MM.1S (cell line): ENCODE results near the gene KCNQ2.

Source experiments
- DNase-seq: peaks from one replicate; pipeline ENCODE4 v3.0.0-alpha.2; 2015
- H2AFZ ChIP-seq: fragments of 300-600 bp; sonication (generic); 2 replicates; pipeline ENCODE4 v1.6.0; 2016; ENCODE audit warnings: antibody characterized with exemption, low read length
- H3F3A ChIP-seq: fragments of 300-600 bp; sonication (generic); 2 replicates; pipeline ENCODE4 v1.6.1; 2016; ENCODE audit warnings: mild to moderate bottlenecking, antibody characterized with exemption, low read length, moderate library complexity, mixed read lengths; ENCODE audit not compliant: insufficient read depth
- H3K27ac ChIP-seq: fragments of 300-600 bp; sonication (generic); 2 replicates; pipeline ENCODE4 v1.5.1; 2016; ENCODE audit warnings: mild to moderate bottlenecking, low read length
- H3K27me3 ChIP-seq: fragments of 300-600 bp; sonication (generic); replicated peaks from 2 replicates; pipeline ENCODE4 v1.6.0; 2016; ENCODE audit warnings: low read length; ENCODE audit not compliant: insufficient read depth
- H3K36me3 ChIP-seq: fragments of 300-600 bp; sonication (generic); replicated peaks from 2 replicates; pipeline ENCODE4 v1.6.1; 2016; ENCODE audit warnings: mild to moderate bottlenecking, low read length, mixed read lengths; ENCODE audit not compliant: insufficient read depth
- H3K4me1 ChIP-seq: fragments of 300-600 bp; sonication (generic); 2 replicates; pipeline ENCODE4 v1.6.1; 2016; ENCODE audit warnings: low read length, mixed read lengths
- H3K4me2 ChIP-seq: fragments of 300-600 bp; sonication (generic); 2 replicates; pipeline ENCODE4 v1.6.0; 2016; ENCODE audit warnings: low read depth, low read length
- H3K4me3 ChIP-seq: fragments of 300-600 bp; sonication (generic); 2 replicates; pipeline ENCODE4 v1.5.1; 2016; ENCODE audit warnings: low read length, mixed read lengths
- H3K79me2 ChIP-seq: fragments of 300-600 bp; sonication (generic); 2 replicates; pipeline ENCODE4 v1.6.1; 2016; ENCODE audit warnings: mixed run types, low read length, mixed read lengths
- H3K9ac ChIP-seq: fragments of 300-600 bp; sonication (generic); 2 replicates; pipeline ENCODE4 v1.6.1; 2016; ENCODE audit warnings: low read length, mixed read lengths
- H3K9me2 ChIP-seq: fragments of 300-600 bp; sonication (generic); replicated peaks from 2 replicates; pipeline ENCODE4 v1.6.1; 2016; ENCODE audit warnings: mild to moderate bottlenecking, low read length, mixed read lengths; ENCODE audit not compliant: insufficient read depth
- H3K9me3 ChIP-seq: fragments of 300-600 bp; sonication (generic); replicated peaks from 2 replicates; pipeline ENCODE4 v1.6.1; 2016; ENCODE audit warnings: mild to moderate bottlenecking, low read length, mixed read lengths; ENCODE audit not compliant: insufficient read depth
- H4K20me1 ChIP-seq: fragments of 300-600 bp; sonication (generic); 2 replicates; pipeline ENCODE4 v1.6.1; 2016; ENCODE audit warnings: mild to moderate bottlenecking, low read length, moderate library complexity, mixed read lengths; ENCODE audit not compliant: insufficient read depth
- EZH2 ChIP-seq: fragments of 300-600 bp; sonication (generic); optimal IDR thresholded peaks from 2 replicates; pipeline ENCODE3; 2017; ENCODE audit warnings: low read depth, mild to moderate bottlenecking, antibody characterized with exemption, low read length, mixed read lengths
- EZH2phosphoT487 ChIP-seq: fragments of 300-600 bp; sonication (generic); IDR thresholded peaks from 2 replicates; pipeline ENCODE4 v1.6.1; 2018; ENCODE audit warnings: antibody characterized with exemption, low read length
- TF ChIP-seq, protein P1 (sequence below): fragments of 300-600 bp; sonication (generic); IDR thresholded peaks from 2 replicates; pipeline ENCODE4 v1.5.1; 2016; ENCODE audit warnings: antibody characterized with exemption, low read length, mixed read lengths

Gene KCNQ2

DNA sequence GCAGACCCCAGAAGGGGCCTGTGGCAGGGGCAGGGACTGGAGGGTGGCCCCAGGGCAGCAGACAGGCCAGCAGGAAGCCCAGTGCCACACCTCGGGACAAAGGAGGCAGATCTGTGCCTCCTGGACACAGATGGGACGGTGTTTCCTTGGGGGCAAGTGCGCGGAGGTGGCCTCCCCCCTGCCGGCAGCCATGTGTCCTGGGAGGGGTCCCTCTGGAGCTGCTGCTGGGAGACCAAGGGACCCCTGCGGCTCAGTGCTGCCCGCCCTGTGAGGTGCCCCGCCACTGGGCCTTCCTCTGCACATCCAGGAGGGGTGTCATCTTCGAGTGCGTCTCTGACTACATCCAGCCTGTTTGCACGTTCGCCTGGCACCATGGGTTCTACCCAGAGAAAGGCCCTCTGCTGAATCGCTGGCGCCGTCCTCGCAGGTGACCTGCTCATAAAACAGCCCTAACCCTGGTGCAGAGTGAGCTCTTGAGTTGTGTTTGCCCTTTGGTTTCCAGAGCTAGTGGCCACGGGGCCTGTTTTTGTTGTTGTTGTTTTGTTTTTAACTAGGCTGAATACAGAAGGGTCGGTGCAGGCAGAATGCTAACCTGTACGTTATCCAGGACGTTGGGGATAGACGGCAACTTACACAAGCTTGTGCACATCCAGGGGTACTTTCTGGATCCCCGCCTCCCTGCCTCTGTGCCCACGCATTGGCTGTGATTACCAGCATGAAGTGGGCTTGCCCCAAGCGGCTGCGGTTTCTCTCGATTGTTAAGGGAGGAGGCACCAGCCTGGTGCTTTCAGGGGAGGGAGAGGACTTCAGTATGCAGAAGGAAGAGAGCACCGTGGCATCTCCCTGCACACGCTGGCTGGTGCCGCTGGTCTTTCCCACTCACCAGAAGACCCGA is 1.3 kb upstream of the KCNQ2 start:
- no peak overlapping the region for H3K4me3 ChIP-seq
- no peak overlapping the region for H3K9ac ChIP-seq
- no peak for DNase-seq
- no peaks in the 10 kb centered on the region for H3K9me2 ChIP-seq
- no peaks in the 10 kb centered on the region for H3K36me3 ChIP-seq
- H3K79me2 ChIP-seq, result no peaks in the 10 kb centered on the region
- H4K20me1 ChIP-seq, result no peaks in the 10 kb centered on the region
- no peaks in the 10 kb centered on the region for H3F3A ChIP-seq
- TF ChIP-seq, protein P1, sequence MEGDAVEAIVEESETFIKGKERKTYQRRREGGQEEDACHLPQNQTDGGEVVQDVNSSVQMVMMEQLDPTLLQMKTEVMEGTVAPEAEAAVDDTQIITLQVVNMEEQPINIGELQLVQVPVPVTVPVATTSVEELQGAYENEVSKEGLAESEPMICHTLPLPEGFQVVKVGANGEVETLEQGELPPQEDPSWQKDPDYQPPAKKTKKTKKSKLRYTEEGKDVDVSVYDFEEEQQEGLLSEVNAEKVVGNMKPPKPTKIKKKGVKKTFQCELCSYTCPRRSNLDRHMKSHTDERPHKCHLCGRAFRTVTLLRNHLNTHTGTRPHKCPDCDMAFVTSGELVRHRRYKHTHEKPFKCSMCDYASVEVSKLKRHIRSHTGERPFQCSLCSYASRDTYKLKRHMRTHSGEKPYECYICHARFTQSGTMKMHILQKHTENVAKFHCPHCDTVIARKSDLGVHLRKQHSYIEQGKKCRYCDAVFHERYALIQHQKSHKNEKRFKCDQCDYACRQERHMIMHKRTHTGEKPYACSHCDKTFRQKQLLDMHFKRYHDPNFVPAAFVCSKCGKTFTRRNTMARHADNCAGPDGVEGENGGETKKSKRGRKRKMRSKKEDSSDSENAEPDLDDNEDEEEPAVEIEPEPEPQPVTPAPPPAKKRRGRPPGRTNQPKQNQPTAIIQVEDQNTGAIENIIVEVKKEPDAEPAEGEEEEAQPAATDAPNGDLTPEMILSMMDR, result no peak
- TF ChIP-seq EZH2 (no peak), EZH2phosphoT487 (no peak)
- H3K9me3 ChIP-seq, result no peaks in the 10 kb centered on the region
- H3K27me3 ChIP-seq, result peaks cover 91% of the 10 kb centered on the region
- H3K4me1 ChIP-seq, result no peaks in the 10 kb centered on the region
- H2AFZ ChIP-seq, result no peak overlapping the region
- no peak overlapping the region for H3K27ac ChIP-seq
- no peak overlapping the region for H3K4me2 ChIP-seq

DNA sequence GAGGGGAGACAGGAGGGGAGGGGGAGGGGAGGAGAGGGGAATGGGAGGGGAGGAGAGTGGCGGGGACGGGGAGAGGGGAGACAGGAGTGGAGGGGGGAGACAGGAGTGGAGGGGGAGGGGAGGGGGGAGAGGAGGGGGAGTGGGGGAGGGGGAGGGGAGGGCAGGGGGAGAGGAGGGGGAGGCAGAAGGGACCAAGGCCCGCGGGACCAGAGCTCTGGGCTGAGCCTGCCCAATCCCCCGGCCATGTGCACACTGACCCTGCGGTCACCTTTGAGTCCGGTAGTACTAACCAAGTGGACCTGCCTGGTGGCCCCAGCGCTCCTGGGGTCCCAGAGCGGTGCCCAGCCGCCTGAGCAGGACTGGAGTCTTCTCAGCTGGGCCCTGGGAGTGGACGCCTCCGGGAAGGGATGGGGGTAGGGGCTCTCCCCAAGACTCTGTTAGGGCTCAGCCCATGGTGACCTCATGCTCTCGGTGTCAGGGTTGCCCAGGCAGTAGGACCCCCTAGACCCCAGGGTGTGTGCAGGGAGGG is 471 bp upstream of the KCNQ2 start:
- Histone ChIP-seq H3K4me1 (no peaks in the 10 kb centered on the region), H3K27ac (no peak overlapping the region), H3K79me2 (no peaks in the 10 kb centered on the region), H3K4me2 (no peak overlapping the region), H4K20me1 (no peaks in the 10 kb centered on the region), H3K36me3 (no peaks in the 10 kb centered on the region), H3K9me2 (no peaks in the 10 kb centered on the region), H3K9ac (no peak overlapping the region), H3K27me3 (peaks cover 91% of the 10 kb centered on the region), H2AFZ (no peak overlapping the region), H3F3A (no peaks in the 10 kb centered on the region), H3K4me3 (no peak overlapping the region), H3K9me3 (no peaks in the 10 kb centered on the region)
- no peak for DNase-seq
- TF ChIP-seq EZH2, result no peak
- TF ChIP-seq EZH2phosphoT487, result no peak
- TF ChIP-seq, protein P1, result no peak

DNA sequence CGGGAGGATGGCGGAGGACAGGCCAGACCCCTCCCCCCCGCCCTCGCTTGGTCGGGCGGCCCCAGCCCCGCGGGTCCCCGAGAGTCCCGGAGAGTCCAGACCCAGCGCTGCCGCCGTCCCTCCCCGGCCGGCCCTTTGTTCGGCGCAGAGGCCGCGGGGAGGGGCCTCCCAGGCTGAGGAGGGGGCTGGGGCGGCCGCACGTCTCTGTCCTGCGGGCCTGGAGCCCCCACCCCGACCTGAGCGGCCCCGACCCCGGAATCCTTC is 806 bp downstream of the KCNQ2 start:
- no peaks in the 10 kb centered on the region for H3K9me3 ChIP-seq

More for the DNA sequence above, 806 bp downstream of the KCNQ2 start:
- peaks cover 91% of the 10 kb centered on the region for H3K27me3 ChIP-seq
- H2AFZ ChIP-seq, result no peak overlapping the region
- H3K4me2 ChIP-seq, result no peak overlapping the region
- H3K36me3 ChIP-seq, result no peaks in the 10 kb centered on the region
- no peaks in the 10 kb centered on the region for H3K9me2 ChIP-seq
- no peaks in the 10 kb centered on the region for H3F3A ChIP-seq
- H4K20me1 ChIP-seq, result no peaks in the 10 kb centered on the region
- no peak overlapping the region for H3K9ac ChIP-seq
- H3K27ac ChIP-seq, result no peak overlapping the region
- no peak for TF ChIP-seq EZH2
- TF ChIP-seq, protein P1, result no peak
- H3K4me3 ChIP-seq, result no peak overlapping the region
- H3K79me2 ChIP-seq, result no peaks in the 10 kb centered on the region
- no peak for DNase-seq
- no peaks in the 10 kb centered on the region for H3K4me1 ChIP-seq
